Activated CD4-positive, alpha-beta T cell treated with anti-CD3 and anti-CD28 coated beads, Interleukin-2, amount 50 U/mL, for 4 hours (primary cell): Measurements from ENCODE around the gene PRSS12.
"Not testable (repeated sequence)": the region's sequence is repeated elsewhere in the genome, so short reads cannot be mapped to it uniquely, and the experiment has no call there.

ENCODE experiments used
- DNase-seq, 2 experiments: peaks; one replicate each; pipeline ENCODE4 v3.0.0-alpha.2; 2020

PRSS12 gene

GRCh38 chr4:118352843-118353533 is at the start of gene PRSS12:
TSS of gene PRSS12 (minus strand) at chr4:118353003. CDS start at chr4:118352720, 283 bp downstream.
- DNase-seq = peak; percentile 11 to 13

- no peak for DNase-seq
Measured at GRCh38 chr4:118400356-118400755, 47.6 kb upstream of the PRSS12 start.

- not testable (repeated sequence) for DNase-seq
Measured at GRCh38 chr4:118399883-118400282, 47.1 kb upstream of the PRSS12 start.

GRCh38 chr4:118398226-118399090 is 45.7 kb upstream of the PRSS12 start:
- no peak for DNase-seq

GRCh38 chr4:118397623-118397979 is 44.8 kb upstream of the PRSS12 start:
- DNase-seq = no peak

- no peak for DNase-seq
Measured at GRCh38 chr4:118396881-118397622, 44.2 kb upstream of the PRSS12 start.

- DNase-seq = no peak
Measured at GRCh38 chr4:118395057-118395644, 42.3 kb upstream of the PRSS12 start.

- not testable (repeated sequence) for DNase-seq
Measured at GRCh38 chr4:118392509-118392908, 39.7 kb upstream of the PRSS12 start.

- DNase-seq = no peak
Measured at GRCh38 chr4:118390121-118390520, 37.3 kb upstream of the PRSS12 start.

- DNase-seq = no peak
Measured at GRCh38 chr4:118389721-118390120, 36.9 kb upstream of the PRSS12 start.

GRCh38 chr4:118388606-118389005 is 35.8 kb upstream of the PRSS12 start:
- DNase-seq = no peak

- DNase-seq = no peak
Measured at GRCh38 chr4:118381902-118382301, 29.1 kb upstream of the PRSS12 start.

- DNase-seq = no peak
Measured at GRCh38 chr4:118373614-118374255, 20.9 kb upstream of the PRSS12 start.

- DNase-seq = no peak
Measured at GRCh38 chr4:118372251-118372650, 19.4 kb upstream of the PRSS12 start.

GRCh38 chr4:118369231-118369630 is 16.4 kb upstream of the PRSS12 start:
- DNase-seq = no peak

GRCh38 chr4:118367872-118368271 is 15.1 kb upstream of the PRSS12 start:
- DNase-seq = no peak

- no peak for DNase-seq
Measured at GRCh38 chr4:118367361-118367760, 14.6 kb upstream of the PRSS12 start.

- no peak for DNase-seq
Measured at GRCh38 chr4:118363166-118363565, 10.4 kb upstream of the PRSS12 start.

- DNase-seq = no peak
Measured at GRCh38 chr4:118361192-118361591, 8.4 kb upstream of the PRSS12 start.

GRCh38 chr4:118360106-118360505 is 7.3 kb upstream of the PRSS12 start:
- no peak for DNase-seq

GRCh38 chr4:118357601-118358000 is 4.8 kb upstream of the PRSS12 start:
- DNase-seq = no peak

- no peak for DNase-seq
Measured at GRCh38 chr4:118356731-118357130, 3.9 kb upstream of the PRSS12 start.

- DNase-seq = no peak
Measured at GRCh38 chr4:118356111-118356510, 3.3 kb upstream of the PRSS12 start.
